Stimulated activated CD8-positive, alpha-beta memory T cell treated with anti-CD3 and anti-CD28 coated beads, Interleukin-7, amount 100 ng/mL, for 24 hours (primary cell): ENCODE measurements around the gene ATP9B.
A peak's percentile ranks its signal among the peaks of the same experiment; 100 is the strongest.

Experiments
- DNase-seq: peaks from one replicate; pipeline ENCODE4 v3.0.0-alpha.2; 2020; ENCODE audit warnings: low read depth

The ATP9B gene, protein sequence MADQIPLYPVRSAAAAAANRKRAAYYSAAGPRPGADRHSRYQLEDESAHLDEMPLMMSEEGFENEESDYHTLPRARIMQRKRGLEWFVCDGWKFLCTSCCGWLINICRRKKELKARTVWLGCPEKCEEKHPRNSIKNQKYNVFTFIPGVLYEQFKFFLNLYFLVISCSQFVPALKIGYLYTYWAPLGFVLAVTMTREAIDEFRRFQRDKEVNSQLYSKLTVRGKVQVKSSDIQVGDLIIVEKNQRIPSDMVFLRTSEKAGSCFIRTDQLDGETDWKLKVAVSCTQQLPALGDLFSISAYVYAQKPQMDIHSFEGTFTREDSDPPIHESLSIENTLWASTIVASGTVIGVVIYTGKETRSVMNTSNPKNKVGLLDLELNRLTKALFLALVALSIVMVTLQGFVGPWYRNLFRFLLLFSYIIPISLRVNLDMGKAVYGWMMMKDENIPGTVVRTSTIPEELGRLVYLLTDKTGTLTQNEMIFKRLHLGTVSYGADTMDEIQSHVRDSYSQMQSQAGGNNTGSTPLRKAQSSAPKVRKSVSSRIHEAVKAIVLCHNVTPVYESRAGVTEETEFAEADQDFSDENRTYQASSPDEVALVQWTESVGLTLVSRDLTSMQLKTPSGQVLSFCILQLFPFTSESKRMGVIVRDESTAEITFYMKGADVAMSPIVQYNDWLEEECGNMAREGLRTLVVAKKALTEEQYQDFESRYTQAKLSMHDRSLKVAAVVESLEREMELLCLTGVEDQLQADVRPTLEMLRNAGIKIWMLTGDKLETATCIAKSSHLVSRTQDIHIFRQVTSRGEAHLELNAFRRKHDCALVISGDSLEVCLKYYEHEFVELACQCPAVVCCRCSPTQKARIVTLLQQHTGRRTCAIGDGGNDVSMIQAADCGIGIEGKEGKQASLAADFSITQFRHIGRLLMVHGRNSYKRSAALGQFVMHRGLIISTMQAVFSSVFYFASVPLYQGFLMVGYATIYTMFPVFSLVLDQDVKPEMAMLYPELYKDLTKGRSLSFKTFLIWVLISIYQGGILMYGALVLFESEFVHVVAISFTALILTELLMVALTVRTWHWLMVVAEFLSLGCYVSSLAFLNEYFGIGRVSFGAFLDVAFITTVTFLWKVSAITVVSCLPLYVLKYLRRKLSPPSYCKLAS

DNA sequence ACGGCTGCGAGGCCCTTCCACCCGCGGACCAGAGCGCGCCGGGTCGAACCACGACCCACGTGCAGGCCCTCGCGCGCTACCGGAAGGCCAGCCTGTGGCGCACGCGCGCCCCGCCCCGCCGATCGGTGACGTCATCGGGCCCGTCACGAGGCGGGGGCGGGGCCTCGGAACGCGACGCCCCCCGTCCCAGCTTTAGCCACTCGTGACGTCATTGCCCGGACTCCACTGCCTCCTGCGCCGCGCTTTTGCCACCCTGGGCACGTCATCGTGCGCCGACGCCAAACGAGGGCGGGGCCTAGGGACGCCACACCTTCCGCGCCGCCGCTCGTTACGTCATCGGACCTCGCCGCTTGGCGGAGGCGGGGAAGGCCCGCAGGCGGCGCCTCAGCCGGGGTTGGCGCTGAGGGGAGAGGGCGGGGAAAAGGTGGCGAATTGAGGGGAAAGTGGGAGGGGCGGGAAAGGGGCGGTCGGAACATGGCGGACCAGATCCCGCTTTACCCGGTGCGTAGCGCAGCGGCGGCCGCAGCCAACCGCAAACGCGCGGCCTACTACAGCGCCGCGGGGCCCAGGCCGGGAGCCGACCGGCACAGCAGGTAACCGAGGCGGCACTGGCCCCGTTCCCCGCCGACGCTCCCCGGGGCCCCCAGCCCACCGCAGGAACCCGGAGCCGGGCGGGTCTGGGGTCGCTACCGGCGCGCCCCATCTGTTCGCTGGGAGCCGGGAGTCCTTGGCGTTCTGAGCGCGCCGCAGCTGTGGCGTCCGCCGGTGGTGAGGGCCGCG lies at the start of gene ATP9B:
Gene ATP9B, plus strand, starts transcription at position 458 of the 780 bp plus-strand sequence. Its CDS starts 17 bp downstream, at position 475.
- peak; percentile 95 for DNase-seq

DNA sequence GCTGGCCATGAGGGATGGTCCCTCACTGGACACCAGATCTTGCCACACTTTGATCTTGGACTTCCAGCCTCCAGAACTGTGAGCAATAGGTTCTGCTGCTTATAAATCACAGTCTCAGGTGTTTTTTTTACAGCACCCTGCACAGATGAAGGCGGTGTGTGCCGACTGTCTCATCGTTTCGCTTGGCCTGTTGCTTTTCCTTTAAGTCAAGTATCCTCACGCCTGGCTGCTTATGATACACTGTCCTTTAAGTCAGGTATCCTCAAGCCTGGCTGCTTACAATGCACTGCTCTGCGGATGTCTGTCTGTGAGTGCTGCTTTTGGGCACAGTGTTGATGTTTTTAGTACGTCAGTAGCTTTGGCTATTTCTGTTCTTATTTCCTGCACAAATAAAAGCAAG lies 49.3 kb upstream of the ATP9B start:
- no peak for DNase-seq

DNA sequence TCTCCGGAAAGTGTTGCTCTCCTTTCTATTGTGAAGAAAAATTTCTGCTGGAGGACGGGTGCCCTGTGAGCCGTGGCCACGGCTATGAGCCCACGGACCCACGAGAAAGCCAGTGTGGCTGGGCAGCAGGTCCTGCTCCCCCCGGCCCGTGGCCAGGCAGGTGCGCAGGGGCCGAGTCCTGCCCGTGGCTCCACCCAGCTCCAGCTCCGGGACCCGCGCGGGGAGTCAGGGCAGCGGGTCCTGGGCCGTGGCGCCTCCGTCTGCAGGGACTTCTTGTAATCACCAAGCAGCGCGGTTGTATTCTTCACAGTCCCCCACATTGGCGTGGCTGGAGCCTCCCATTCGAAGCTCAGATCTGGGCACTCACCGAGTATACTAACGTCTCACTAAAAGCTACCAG lies 46.6 kb upstream of the ATP9B start:
- DNase-seq, result no peak

DNA sequence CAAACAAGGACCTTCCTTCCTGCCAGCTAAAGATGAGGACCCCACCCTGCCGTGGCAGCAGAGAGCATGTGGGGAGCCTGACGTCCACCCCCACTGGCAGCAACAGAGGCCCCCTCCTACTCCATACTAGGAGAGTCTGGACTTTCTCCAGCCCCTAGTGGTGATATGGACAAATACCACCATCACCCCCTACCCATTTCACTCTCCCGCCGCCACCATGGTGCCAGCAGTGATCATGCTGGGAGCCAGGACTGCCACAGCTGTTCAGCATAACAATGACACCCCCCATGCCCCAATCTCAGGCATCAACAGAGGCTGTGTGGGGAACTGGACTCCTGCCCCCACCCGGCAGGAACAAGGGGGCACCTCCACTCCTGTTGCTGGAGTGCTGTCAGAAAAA lies 42.7 kb upstream of the ATP9B start:
- no peak for DNase-seq

DNA sequence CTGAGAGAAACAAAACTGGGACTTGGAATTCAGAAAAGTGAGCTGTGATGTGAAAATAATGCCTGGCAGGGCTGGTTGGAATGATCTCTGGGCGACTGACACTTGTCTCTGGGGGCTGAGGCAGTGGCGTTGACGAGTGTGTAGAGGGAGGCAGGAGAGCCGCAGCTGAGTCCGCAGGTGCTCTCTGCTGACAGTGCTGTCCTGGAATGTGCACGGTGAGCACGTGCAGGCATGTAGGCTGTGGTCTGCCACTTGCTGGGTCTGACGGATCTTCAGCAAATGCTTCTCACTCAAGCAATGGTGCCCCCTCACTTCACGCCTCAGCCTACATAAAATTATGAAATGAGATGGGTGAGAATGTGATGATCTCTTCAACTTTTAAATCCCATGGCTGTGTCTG lies 38.5 kb upstream of the ATP9B start:
- no peak for DNase-seq

DNA sequence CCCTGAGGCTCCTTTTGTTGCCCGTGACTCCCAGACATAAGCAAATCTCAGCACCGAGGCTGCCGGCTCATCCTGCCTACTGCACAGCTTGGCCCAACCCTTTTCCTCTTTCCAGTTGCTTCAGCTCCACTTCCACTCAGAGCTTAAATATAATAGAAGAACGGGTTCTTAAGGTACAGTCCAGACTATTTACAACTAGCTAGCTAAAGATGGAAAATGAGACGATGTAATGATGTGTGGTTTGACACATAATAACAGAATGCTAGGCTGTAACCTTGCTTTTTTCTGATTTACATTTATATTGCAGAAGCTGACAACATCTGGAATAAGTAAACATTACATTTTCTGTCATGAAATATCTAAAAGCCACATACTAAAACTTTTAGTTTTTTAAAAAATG lies 26.9 kb upstream of the ATP9B start:
- DNase-seq, result no peak

DNA sequence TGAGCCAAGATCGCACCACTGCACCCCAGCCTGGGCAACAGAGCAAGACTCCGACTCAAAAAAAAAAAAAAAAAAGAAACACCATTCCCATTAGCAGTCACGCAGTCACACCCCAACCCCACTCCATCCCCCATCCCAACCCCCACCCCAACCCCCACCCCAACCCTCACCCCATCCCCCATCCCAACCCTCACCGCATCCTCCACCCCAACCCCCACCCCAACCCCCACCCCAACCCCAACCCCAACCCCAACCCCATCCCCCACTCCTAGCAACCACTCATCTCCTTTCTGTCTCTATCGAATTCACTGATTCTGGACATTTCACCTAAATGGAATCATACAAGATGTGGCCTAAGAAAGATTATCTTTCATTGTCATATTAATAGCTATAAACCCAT lies 25.9 kb upstream of the ATP9B start:
- DNase-seq, result no peak

DNA sequence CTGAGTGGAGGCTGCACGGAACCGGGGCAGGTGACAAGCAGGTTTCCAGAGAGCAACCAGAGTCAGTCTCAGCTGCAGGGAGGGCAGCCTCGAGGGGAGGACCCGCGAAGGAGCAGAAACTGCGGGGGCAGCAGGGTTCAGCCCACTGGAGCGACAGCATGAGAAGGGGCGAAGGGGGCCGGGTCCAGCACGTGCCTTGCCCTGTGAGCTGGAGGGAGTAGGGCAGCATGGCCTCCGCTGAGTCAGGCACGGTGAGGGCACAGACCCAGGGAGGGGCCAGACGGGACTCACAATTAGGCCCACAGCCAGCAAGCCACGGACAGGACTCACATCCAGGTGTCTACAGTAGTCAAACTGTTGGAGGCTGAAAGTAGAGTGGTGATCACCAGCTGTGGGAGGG lies 22.7 kb upstream of the ATP9B start:
- no peak for DNase-seq

DNA sequence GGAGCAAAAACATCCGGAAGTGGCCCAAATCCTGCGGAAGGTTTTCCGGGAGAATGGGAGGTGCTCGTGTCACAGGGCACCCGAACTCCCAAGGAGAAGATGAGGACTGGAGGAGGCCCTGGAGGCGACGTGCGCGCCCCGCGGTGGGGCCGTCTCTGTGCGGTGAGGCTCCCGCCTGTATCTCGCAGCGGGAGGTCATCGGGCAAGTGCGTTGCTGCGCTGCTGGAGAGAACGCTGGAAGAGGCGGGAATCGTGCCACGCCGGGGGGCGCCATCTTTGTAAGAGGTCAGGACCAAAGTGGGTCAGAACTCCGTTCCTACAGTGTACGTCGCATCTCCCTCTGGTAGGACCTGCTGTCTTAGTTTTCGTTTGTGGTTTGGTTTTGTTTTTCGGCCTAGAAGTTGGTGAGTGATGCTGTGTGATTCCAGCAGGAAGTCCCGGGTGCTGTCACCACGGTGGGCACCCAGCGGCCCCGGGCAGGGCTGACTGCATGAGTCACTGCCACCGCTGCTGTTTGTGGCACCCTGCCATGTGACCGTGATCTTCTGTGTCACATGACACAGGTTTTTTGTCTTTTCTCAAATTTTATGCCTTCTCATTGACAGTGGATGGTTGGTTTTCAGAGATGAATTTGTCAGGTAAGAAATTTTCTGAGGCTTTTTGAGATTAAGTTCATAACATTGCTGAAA lies 21.5 kb upstream of the ATP9B start:
- no peak for DNase-seq

DNA sequence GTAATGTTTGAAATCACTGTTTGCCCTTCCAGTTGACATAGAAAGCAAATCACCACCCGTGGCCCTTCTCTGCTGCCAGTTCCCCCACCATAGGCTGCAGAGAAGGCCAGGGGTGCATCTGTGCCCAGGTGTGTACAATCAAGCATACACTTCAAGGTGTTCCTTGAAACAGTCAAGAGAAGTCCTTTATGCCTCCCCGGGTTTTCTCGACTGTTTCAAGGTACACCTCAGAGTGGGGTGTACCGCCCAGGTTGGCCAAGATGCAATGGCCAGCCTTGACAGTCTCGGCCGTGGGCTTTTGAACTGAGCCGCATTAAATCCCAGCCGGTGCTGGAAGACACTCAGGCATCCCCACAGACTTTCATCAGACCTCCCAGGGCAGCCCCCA lies 21.0 kb upstream of the ATP9B start:
- DNase-seq, result no peak

DNA sequence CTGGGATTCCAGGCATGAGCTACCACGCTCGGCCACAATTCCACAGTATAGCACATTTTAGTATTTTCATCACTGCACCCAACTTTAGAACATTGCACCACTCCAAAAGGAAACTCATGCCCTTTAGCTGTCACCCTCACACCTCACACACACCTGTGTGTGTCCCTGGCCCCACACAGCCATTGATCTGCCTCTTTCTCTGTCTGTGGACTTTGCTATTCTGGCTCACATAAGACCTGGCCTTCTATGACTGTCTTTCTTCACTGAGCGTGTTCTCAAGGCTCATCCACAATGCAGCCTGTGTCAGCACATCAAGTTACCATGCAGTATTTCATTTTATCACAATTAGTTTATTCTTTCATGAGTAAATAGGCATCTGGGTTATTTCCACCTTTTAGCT lies 19.7 kb upstream of the ATP9B start:
- DNase-seq, result no peak

DNA sequence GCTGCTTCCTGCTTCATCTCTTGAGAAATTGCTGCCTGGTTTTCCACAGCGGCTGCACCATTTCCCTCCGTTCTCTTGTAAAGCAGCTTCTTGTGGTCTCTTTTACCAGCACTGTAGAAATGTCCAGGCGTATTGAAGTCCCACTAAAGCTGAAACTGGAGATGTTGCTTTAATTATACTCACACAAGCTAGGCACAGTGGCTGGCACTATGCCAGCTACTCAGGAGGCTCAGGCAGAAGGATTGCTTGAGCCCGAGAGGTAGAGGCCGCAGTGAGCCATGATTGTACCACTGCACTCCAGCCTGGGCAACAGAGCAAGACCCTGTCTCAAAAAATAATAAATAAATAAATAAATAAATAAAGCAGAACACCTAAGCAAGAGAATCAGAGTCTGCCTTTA lies 19.2 kb upstream of the ATP9B start:
- no peak for DNase-seq

DNA sequence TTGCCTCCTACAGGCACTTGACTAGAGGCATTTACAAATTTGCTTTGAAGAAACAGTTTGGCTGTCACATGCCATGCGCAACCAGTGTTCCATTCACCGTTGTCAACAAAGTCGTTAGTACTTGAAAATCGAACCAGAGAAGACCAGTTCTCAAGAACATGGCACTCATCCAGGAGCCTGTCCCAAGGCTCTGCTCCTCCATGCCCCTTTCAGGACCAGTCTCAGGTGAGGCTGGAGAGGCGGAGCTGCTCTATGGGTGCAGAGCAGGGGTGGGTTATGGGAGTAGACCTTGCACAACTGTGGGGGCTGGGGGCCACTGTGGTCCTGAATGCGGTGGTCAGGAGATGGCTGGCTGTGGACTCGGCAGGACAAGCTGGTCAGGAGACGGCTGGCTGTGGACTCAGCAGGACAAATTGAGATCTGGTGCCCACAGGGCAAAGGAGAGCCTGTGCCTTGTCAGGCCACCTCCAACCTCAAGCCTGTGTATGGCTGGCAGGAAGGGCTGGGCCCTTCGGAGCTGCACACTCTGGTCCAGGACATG lies 12.3 kb upstream of the ATP9B start:
- DNase-seq, result no peak

DNA sequence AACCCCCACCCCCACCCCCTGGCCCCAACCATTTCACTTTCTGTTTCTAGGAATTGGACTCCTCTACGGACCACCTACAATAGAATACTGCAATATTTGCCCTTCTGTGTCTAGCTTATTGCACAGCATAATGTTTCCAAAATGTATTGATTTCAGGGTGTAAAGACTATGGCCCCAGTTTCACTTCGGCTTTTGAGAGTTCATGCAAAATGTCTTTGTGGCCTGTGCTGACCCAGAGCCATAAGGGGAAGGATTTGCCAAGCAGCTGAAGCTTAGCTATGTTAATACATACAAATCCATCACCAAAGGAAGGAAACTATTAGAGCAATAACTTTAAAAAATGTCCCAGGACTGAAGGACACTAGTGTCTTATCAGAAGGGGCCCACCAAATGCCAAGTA lies 11.2 kb upstream of the ATP9B start:
- DNase-seq, result no peak

DNA sequence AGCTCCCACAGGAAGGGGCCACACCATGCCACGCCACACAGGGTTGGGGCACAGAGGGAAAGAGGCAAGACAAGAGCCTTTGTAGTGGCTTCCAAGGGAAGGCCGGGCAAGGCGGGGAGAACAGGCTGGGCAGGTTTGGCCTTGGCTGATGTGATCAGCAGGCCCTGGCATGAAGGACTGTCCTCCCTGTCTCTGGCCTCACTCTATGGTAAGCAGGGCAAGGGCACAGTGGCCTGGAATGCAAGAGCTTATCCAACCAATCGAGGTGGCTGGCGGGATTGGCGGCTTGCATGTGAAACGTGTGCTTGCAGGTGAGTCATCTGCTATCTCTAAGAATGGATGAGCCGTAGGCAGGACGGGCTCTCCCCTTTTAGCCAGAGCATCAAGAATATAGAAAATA lies 6.4 kb upstream of the ATP9B start:
- DNase-seq, result no peak

DNA sequence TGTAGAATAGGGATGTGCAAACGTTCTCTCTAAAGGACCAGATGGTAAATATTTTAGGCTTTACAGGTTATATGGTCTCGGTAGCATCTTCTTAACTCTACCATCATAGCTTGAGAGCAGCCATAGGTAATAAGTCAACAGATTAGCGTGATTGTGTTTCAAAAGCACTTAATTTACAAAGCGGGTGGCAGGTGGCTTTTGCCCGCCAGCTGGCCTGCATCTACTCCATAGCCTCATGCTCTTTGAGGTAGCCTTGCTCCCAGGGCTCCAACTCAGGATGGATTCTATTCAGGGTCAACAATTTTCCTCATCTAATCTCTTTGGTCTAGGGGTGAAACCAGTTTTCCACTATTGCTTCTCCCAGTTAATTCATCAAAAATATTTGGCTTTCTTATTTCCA lies 5.0 kb upstream of the ATP9B start:
- DNase-seq, result no peak

DNA sequence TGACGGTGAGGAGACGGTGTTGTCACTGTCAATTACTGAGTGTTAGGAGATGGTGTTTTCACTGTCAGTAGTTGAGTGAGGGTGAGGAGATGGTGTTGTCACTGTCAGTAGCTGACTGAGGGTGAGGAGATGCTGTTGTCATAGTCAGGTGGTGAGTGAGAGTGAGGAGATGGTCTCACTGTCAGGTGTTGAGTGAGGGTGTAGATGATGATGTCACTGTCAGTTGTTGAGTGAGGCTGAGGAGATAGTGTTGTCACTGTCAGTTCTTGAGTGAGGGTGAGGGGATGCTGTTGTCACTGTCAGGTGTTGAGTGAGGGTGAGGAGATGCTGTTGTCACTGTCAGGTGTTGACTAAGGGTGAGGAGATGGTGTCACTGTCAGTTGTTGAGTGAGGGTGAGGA lies 3.4 kb upstream of the ATP9B start:
- no peak for DNase-seq

DNA sequence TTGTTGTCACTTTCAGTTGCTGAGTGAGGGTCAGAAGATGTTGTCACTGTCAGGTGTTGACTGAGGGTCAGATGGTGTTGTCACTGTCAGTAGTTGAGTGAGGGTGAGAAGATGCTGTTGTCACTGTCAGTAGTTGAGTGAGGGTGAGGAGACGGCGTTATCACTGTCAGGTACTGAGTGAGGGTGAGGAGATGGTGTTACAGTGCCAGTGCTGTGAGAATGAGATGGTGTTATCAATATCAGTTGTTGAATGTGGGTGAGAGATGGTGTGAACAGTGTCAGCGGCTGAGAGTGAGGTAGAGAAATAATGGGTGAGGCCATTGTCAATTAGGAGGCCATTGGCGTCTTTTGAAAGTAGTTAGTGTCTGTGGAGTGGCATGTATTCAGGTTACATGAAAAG lies 1.6 kb upstream of the ATP9B start:
- DNase-seq, result no peak

DNA sequence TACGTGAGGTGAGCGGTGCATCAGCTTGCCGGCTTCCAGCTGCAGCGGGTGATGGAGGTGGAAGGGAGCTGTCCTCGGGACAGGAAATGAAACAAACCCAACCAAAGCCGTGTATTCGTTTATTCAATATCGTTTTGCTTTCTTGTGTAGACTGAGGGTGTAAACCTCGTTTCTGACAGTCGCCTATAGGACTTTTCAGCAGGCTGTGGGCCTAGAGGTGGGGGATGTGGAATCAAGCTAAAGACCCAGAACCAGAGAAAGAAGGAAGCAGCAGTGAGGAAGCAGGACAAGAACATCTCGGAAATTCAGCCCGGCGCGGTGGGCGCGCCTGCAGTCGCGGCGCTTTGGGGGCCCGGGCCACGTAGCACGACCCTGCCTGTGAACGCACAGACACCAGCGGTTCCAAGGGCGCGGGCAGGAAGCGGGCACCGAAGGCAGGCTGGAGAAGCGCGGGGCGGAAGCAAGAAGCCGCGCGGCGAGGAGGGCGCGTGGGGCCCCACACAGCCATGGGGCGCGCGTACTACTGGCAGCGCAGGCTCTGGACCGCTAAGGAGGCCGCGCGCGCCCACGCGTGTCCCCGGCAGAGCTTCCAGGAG lies 755 bp upstream of the ATP9B start:
- peak; percentile 11 for DNase-seq

DNA sequence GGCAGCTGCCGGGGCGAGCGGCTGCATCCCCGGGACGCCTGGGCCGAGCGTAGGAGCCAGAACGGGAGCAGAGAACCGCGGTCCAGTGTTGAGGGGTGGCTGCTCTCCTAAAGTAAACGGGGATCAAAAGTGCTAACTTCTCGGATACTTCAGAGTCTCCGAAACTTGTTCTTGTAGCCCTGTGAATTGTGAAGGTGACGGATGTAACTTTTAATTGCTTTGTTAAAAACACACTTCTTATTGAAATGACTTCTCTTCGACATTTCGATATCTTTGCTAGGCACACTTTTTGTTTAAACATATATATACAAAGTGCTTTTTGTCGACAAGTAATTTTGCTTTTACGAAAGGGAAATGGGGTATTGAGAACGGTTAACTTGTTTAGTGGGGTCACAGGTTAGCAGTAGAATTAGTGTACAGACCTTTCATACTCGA lies 540 bp downstream of the ATP9B start:
- no peak for DNase-seq

DNA sequence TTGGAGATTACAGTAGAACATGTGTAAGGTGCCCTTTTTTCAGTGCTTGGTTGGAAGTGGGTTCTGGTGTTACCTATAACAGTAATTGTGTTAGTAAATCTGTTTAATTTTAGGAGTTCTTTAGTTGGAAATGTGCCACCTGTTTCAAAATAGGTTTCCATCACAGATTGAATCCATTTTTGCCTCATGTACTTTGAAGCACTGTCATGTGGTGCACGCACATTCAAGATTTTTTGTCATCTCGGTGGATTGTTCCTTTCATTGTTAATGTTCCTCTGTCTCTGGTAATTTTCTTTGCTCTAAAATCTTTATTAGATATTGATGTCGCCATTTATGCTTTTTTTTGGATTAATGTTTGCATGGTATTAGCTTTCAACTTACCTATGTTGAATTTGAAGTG lies 1.3 kb downstream of the ATP9B start:
- no peak for DNase-seq
